B cell (primary cell): ENCODE results near the gene CDKN2AIPNL. TPM values are rescaled to one million over a fixed set of nuclear protein-coding genes. Genes with fewer than 3 reads are reported as not detected.

Source experiments
- ATAC-seq: fragments of 200-7000 bp; cut with Tn5 transposase; one replicate; pipeline ENCODE4 v1.10.0; 2021; ENCODE audit warnings: low read depth, mild to moderate bottlenecking, moderate number of reproducible peaks, moderate library complexity
- CTCF ChIA-PET: fragments of 350-600 bp; sonication (Branson Sonifier 250); formaldehyde crosslinking; loops from one replicate; lab custom pipeline; 2021; ENCODE audit warnings: antibody characterized with exemption, inconsistent platforms; lab: Charles Lee
- POLR2A ChIA-PET: fragments of 350-600 bp; sonication (Branson Sonifier 250); formaldehyde crosslinking; loops from one replicate; lab custom pipeline; 2021; ENCODE audit warnings: antibody characterized with exemption; lab: Charles Lee
- DNase-seq: peaks from one replicate; pipeline ENCODE4 v3.0.0; 2013
- H2AFZ ChIP-seq: 2 replicates; pipeline ENCODE4 v1.6.1; 2012; ENCODE audit warnings: mild to moderate bottlenecking, low read depth, low read length; ENCODE audit not compliant: insufficient read depth, poor library complexity, severe bottlenecking
- H3K27ac ChIP-seq, 2 donors: 1 replicate in 1 of 2; 2 replicates in 1 of 2; pipeline ENCODE4 v1.5.1; 2012 to 2013; ENCODE audit warnings: low read length in 2 of 2, mild to moderate bottlenecking in 2 of 2, moderate library complexity in 1 of 2
- H3K27me3 ChIP-seq, 4 experiments: fragments of 200-600 bp in 1 of 4; sonication (generic) in 1 of 4; replicated peaks in 1 of 4; 1 replicate in 2 of 4; 2 replicates in 2 of 4; pipeline versions ENCODE4 v1.6.1 to v1.7.0; 2013 to 2016; ENCODE audit warnings: low read length in 3 of 4, mild to moderate bottlenecking in 2 of 4, mixed read lengths in 1 of 4, moderate library complexity in 1 of 4; ENCODE audit not compliant: insufficient read depth in 4 of 4, control insufficient read depth in 3 of 4; ENCODE audit errors: control extremely low read depth in 1 of 4
- H3K36me3 ChIP-seq, 2 experiments: replicated peaks in 1 of 2; 1 replicate in 1 of 2; 2 replicates in 1 of 2; pipeline versions ENCODE4 v1.6.1 to v1.7.1; 2013; ENCODE audit warnings: low read length in 1 of 2; ENCODE audit not compliant: insufficient read depth in 2 of 2, control insufficient read depth in 1 of 2; ENCODE audit errors: control extremely low read depth in 1 of 2, extremely low read depth in 1 of 2
- H3K4me1 ChIP-seq, 2 donors: fragments of 200-600 bp in 1 of 2; sonication (generic) in 1 of 2; 1 replicate in 1 of 2; 2 replicates in 1 of 2; pipeline versions ENCODE4 v1.5.1 to v1.6.1; 2013 to 2017; ENCODE audit warnings: low read length in 2 of 2; ENCODE audit not compliant: control insufficient read depth in 2 of 2, insufficient read depth in 2 of 2
- H3K4me2 ChIP-seq: replicated peaks from 2 replicates; pipeline ENCODE3; 2012; ENCODE audit warnings: mild to moderate bottlenecking, low read depth, low read length; ENCODE audit not compliant: poor library complexity, severe bottlenecking
- H3K4me3 ChIP-seq, 5 experiments: fragments of 200-600 bp in 1 of 5; sonication (generic) in 1 of 5; 1 replicate in 3 of 5; 2 replicates in 2 of 5; pipeline versions ENCODE4 v1.5.1 to v1.7.0; 2011 to 2016; ENCODE audit warnings: low read length in 4 of 5, mild to moderate bottlenecking in 4 of 5, low read depth in 2 of 5, control low read depth in 1 of 5, moderate library complexity in 1 of 5; ENCODE audit not compliant: insufficient read depth in 1 of 5; ENCODE audit errors: control extremely low read depth in 1 of 5, extremely low read depth in 1 of 5
- H3K79me2 ChIP-seq: fragments of 200-600 bp; sonication (generic); one replicate; pipeline ENCODE4 v1.6.0; 2016; ENCODE audit warnings: low read length; ENCODE audit not compliant: control insufficient read depth, insufficient read depth
- H3K9ac ChIP-seq: fragments of 200-600 bp; sonication (generic); 2 replicates; pipeline ENCODE4 v1.6.1; 2017; ENCODE audit warnings: mild to moderate bottlenecking, low read length, moderate library complexity
- H3K9me3 ChIP-seq, 3 donors: one replicate each; pipeline versions ENCODE4 v1.6.1 to v1.7.1; 2013; ENCODE audit warnings: low read length in 2 of 3; ENCODE audit not compliant: control insufficient read depth in 2 of 3, insufficient read depth in 1 of 3; ENCODE audit errors: control extremely low read depth in 1 of 3
- H4K20me1 ChIP-seq: 2 replicates; pipeline ENCODE4 v1.6.0; 2012; ENCODE audit warnings: mild to moderate bottlenecking, low read length; ENCODE audit not compliant: insufficient read depth, control insufficient read depth, poor library complexity, severe bottlenecking
- H3K27ac Mint-ChIP-seq: one replicate; pipeline ENCODE4 v1.8.0; 2021; ENCODE audit warnings: mixed read lengths
- H3K27me3 Mint-ChIP-seq: one replicate; pipeline ENCODE4 v1.8.0; 2021; ENCODE audit warnings: mixed read lengths
- H3K4me1 Mint-ChIP-seq: one replicate; pipeline ENCODE4 v1.8.0; 2021; ENCODE audit warnings: mixed read lengths
- H3K4me3 Mint-ChIP-seq: one replicate; pipeline ENCODE4 v1.8.0; 2021; ENCODE audit warnings: mixed read lengths
- H3K9me3 Mint-ChIP-seq: one replicate; pipeline ENCODE4 v1.8.0; 2022; ENCODE audit warnings: mixed read lengths; ENCODE audit not compliant: insufficient read depth
- CTCF ChIP-seq: fragments of 200-600 bp; IDR thresholded peaks from one replicate; pipeline ENCODE4 v1.8.0; 2022; ENCODE audit warnings: antibody characterized with exemption, mild to moderate bottlenecking
- EZH2 ChIP-seq: IDR thresholded peaks from 2 replicates; pipeline ENCODE4 v1.6.1; 2012; ENCODE audit warnings: borderline replicate concordance, low read depth, mild to moderate bottlenecking, moderate library complexity, low read length; ENCODE audit not compliant: insufficient read depth, poor library complexity, severe bottlenecking
- WGBS: methylation state at CpG from one replicate; pipeline ENCODE4 v1.1.5; 2013; ENCODE audit warnings: missing lambda C conversion rate; ENCODE audit not compliant: insufficient coverage; 5-methylcytosine and 5-hydroxymethylcytosine counted together
- intact Hi-C: fragments of 100-400 bp; cut with micrococcal nuclease; formaldehyde crosslinking; loops from one replicate; pipeline ENCODE4 v1.10.0; 2022
- polyA plus RNA-seq: library from polyadenylated mRNA; depleted of rRNA; stranded (reverse); fragments of >200 nt; gene quantifications from 2 replicates; pipeline ENCODE4 v1.2.3, GENCODE V29; 2012
- total RNA-seq, 2 donors: library from RNA; stranded (reverse); fragments of 120-200 nt in 1 of 2; gene quantifications; 1 replicate in 1 of 2; 2 replicates in 1 of 2; pipeline versions ENCODE4 v1.2.3 to v1.2.4, GENCODE V29; 2013 to 2022

Gene CDKN2AIPNL
- total and polyA plus RNA-seq, 2 donors (not counting 1 experiment from before 2014, with no cell fraction given) = 11.2 to 17.2 TPM

- H4K20me1 ChIP-seq = no peaks in the 10 kb centered on the region
- H3K27me3 ChIP-seq = no peaks in the 10 kb centered on the region
- H2AFZ ChIP-seq = no peak overlapping the region
- H3K36me3 ChIP-seq = no peaks in the 10 kb centered on the region
- no peak for ATAC-seq
- no peak overlapping the region for H3K27ac ChIP-seq
- no peak overlapping the region for H3K4me3 ChIP-seq
- POLR2A ChIA-PET = no interaction called here
- intact Hi-C loops = no loop called here
- no peak overlapping the region for H3K4me2 ChIP-seq
- H3K4me1 Mint-ChIP-seq = no peaks in the 10 kb centered on the region
- H3K9me3 ChIP-seq = no peaks in the 10 kb centered on the region
- H3K9me3 Mint-ChIP-seq = no peaks in the 10 kb centered on the region
- no CpG with 5 or more reads among the region's 5 CpGs for WGBS
- H3K27me3 Mint-ChIP-seq = no peaks in the 10 kb centered on the region
- H3K4me1 ChIP-seq = no peaks in the 10 kb centered on the region
- CTCF ChIA-PET = no interaction called here
- no peak overlapping the region for H3K9ac ChIP-seq
- H3K4me3 Mint-ChIP-seq = no peak overlapping the region
- H3K79me2 ChIP-seq = peaks cover 4% of the 10 kb centered on the region
- no peak overlapping the region for H3K27ac Mint-ChIP-seq
- no peak for DNase-seq
- TF ChIP-seq CTCF (no peak), EZH2 (no peak)
Measured at GRCh38 chr5:134355681-134356080, 56.0 kb downstream of the CDKN2AIPNL start.

Other genes starting within 250 kb of the CDKN2AIPNL start
- gene SKP1, start 234.9 kb downstream of the CDKN2AIPNL start, total RNA-seq = 182 and 186 TPM in 2 replicates
- gene SKP1, start 234.9 kb downstream of the CDKN2AIPNL start, polyA plus RNA-seq = 108 and 191 TPM in 2 replicates
- gene PPP2CA, start 185.8 kb downstream of the CDKN2AIPNL start, total RNA-seq = 86.2 and 100 TPM in 2 replicates
- gene PPP2CA, start 185.8 kb downstream of the CDKN2AIPNL start, polyA plus RNA-seq = 82.3 and 377 TPM in 2 replicates
- 2.1 and 3.8 TPM in 2 replicates for gene CDKL3, start 44.7 kb downstream of the CDKN2AIPNL start, total RNA-seq
- 0.40 and 0.42 TPM in 2 replicates for gene CDKL3, start 44.7 kb downstream of the CDKN2AIPNL start, polyA plus RNA-seq
- gene UBE2B, start 40.3 kb downstream of the CDKN2AIPNL start, total RNA-seq = 106 and 110 TPM in 2 replicates
- gene UBE2B, start 40.3 kb downstream of the CDKN2AIPNL start, polyA plus RNA-seq = 23.0 and 45.7 TPM in 2 replicates
- 243 and 247 TPM in 2 replicates for gene JADE2, start 113.8 kb upstream of the CDKN2AIPNL start, total RNA-seq
- gene JADE2, start 113.8 kb upstream of the CDKN2AIPNL start, polyA plus RNA-seq = 50.4 and 80.5 TPM in 2 replicates
- gene SAR1B, start 220.9 kb upstream of the CDKN2AIPNL start, total RNA-seq = 29.0 and 32.7 TPM in 2 replicates
- gene SAR1B, start 220.9 kb upstream of the CDKN2AIPNL start, polyA plus RNA-seq = 9.4 and 12.2 TPM in 2 replicates
- gene SEC24A, start 236.9 kb upstream of the CDKN2AIPNL start, total RNA-seq = 13.0 and 14.3 TPM in 2 replicates
- gene SEC24A, start 236.9 kb upstream of the CDKN2AIPNL start, polyA plus RNA-seq = 6.9 and 8.0 TPM in 2 replicates